GM18498 (cell line): ENCODE measurements around the gene SRXN1.
A peak's percentile ranks its signal among the peaks of the same experiment; 100 is the strongest.
"Not testable (repeated sequence)": the region's sequence is repeated elsewhere in the genome, so short reads cannot be mapped to it uniquely, and the experiment has no call there.

ENCODE experiments used
- ATAC-seq: cut with Tn5 transposase; IDR thresholded peaks from one replicate; pipeline ENCODE4 v1.9.1; 2021; ENCODE audit warnings: mild to moderate bottlenecking, moderate library complexity; ENCODE audit not compliant: unreplicated experiment

SRXN1 gene

DNA sequence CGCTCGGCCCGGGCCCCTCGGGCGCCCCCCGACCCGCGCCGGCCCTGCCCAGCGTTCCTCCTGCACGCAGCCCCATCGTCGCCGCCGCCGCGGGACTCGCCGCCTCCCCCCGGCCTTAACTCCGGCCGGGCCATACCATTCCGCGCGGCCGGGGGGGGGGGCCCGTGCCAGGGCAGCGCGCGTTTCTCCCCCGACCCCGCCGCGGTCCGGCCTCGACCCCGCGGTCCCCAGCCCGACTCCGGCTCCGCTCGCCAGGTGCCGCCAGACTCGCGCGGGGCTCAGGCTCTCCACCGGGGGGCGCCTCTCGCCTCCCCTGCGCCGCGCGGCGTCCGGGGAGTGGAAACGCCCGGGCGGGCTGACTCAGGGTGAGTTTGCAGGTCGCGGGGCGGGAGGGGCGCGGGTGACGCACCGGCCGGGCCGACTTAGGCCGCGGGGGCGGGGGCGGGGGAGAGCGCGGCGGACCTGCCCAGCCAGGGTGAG lies at the start of gene SRXN1:
Gene SRXN1, minus strand, starts transcription at position 91 of the 480 bp plus-strand sequence. Its CDS starts 15 bp downstream, at position 76.
- peak; percentile 86 for ATAC-seq

GRCh38 chr20:701401-702129 lies 48.6 kb upstream of the SRXN1 start:
- no peak for ATAC-seq

DNA sequence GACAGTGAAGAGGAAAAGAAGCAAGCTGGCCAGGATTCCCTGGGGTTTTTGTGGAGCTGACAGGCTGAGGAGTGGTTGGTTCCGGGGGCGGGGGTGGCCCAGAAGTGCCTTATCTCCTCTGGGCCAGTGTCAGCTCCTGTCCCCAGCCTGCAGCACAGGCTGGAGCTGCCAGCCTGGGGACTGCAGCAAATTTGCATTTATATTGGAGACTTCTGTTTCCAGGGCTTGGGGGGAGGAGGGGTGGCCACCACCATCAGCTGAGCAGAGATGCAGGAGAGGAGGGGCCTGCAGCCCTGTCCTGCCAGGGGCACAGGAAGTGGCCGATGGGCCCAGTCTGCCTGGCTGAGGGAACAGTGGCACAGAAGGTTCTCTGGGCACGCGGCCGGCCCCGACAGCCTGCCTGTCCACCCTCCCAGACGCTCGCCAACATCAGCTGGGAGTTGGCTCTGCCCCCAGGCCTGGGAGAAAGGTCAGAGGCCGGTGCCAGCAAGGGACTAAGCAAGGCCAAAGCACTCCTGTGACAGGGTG lies 46.9 kb upstream of the SRXN1 start:
- ATAC-seq, result no peak

DNA sequence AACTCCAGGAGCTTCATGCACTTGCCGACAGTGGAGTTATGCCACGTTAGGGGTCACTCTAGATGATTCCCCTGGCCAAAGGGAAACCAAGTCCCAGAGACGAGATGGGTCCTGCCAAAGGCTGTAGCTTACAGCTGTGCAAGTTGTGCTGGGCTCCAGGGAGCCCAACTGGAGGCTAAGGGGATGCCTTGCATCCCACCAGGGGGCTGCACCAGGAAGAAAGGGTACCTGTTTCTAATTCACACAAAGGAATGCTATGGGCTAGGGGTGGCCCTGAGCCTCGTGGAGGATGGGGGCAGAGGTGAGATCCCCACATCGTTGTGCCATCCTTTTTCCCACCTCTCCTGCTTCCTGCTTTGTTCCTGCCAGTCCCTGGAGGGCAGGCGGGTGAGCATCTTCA lies 46.3 kb upstream of the SRXN1 start:
- ATAC-seq, result no peak

DNA sequence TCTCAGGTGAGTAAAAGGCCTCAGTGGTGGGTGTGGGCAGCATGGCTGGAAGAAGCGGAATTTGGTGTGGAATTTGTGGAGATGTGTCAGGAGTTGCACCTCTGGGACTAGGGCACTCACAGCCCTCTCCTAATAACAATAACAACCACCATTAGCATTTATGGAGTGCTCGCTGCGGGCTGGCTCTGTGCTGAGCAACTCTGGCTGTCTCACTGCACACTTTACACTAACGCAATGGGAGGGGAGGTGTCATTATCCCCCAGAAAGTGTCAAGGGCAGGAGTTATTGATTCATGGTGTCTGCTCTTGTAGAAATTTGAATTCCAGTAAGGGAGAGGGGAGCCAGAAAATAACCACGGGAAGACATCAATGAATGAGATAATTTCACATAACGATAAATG lies 45.3 kb upstream of the SRXN1 start:
- no peak for ATAC-seq

GRCh38 chr20:697826-698225 lies 44.8 kb upstream of the SRXN1 start:
- ATAC-seq, result no peak

GRCh38 chr20:695165-695866 lies 42.3 kb upstream of the SRXN1 start:
- ATAC-seq, result no peak

GRCh38 chr20:694496-694895 lies 41.5 kb upstream of the SRXN1 start:
- ATAC-seq, result no peak

DNA sequence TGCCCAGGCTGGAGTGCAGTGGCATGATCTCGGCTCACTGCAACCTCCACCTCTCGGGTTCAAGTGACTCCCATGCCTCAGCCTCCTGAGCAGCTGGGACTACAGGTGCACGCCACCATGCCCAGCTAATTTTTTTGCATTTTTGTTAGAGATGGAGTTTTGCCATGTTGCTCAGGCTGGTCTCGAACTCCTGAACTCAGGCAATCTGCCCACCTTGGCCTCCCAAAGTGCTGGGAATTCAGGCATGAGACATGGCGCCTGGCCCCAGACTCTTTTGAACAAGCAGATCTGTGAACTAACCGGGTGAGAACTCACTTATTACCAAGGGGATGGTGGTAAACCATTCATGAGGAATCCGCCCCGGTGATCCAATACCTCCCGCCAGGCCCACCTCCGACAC lies 40.8 kb upstream of the SRXN1 start:
- ATAC-seq, result not testable (repeated sequence)

GRCh38 chr20:692044-692443 lies 39.0 kb upstream of the SRXN1 start:
- ATAC-seq, result no peak

GRCh38 chr20:689947-690346 lies 36.9 kb upstream of the SRXN1 start:
- no peak for ATAC-seq

DNA sequence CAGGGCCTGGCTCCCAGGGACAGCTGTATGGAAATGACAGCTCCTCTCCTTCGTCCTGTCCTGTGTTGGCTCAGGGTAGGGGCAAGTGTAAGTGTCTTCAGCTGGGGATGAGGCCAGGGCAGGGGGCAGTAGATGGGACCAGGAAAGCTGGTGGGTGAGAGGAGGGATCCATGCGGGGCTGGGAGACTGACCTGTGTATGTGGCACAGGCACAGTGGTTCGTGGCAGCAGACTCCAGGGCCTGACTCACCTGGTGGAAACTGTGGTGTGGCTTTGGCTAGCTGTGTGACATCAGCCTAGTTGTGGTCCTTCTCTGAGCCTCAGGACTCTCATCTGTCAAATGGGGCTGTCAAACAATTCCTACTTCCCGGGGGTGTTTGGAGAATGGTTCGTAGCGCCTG lies 36.3 kb upstream of the SRXN1 start:
- no peak for ATAC-seq

- ATAC-seq, result no peak
These were observed 35.8 kb upstream of the SRXN1 start for GRCh38 chr20:688809-689212.

DNA sequence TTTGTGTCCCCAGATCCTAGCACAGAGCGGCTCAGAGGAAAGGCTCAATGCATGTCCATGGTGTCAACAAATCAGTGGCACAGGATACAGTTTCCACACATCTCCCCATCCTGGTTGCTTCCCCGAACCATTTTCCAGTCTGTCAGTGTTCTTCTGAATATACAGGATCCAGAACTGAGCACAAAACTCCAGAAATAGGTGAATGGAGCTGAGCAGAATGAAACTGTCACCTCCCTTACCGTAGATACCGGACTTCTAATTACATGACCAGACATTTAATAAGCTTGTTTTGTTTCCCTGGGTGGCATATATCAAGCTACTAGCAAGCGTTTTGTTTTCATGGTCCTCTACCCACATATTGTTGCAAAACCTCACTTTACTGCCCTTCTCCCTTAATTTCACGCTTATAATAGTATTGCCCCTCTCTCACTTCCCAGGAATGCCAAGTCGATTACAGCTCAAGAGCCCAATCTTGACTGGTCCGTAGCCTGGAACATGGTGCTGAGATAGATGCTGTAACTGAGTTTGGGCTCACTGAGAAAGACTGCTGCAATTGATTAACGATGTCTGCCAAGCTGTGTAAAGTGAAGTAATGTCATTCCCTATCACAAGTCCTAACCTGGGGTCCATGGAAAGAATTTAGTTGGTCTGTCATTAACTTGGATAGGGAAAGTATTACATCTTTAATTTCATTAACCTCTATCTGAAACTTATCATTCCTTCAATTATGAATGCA lies 34.6 kb upstream of the SRXN1 start:
- ATAC-seq, result no peak

- ATAC-seq, result no peak
These were observed 31.8 kb upstream of the SRXN1 start for GRCh38 chr20:684676-685319.

- no peak for ATAC-seq
These were observed 29.1 kb upstream of the SRXN1 start for GRCh38 chr20:682123-682522.

GRCh38 chr20:680638-681187 lies 27.7 kb upstream of the SRXN1 start:
- ATAC-seq, result no peak

- ATAC-seq, result no peak
These were observed 25.0 kb upstream of the SRXN1 start for GRCh38 chr20:677957-678356.

GRCh38 chr20:676967-677366 lies 24.0 kb upstream of the SRXN1 start:
- no peak for ATAC-seq

- no peak for ATAC-seq
These were observed 23.4 kb upstream of the SRXN1 start for GRCh38 chr20:676315-676937.
